Keratinocyte (primary cell): Measurements from ENCODE around the gene LHFPL3. TPM values are rescaled to one million over a fixed set of nuclear protein-coding genes. Genes with fewer than 3 reads are reported as not detected.

Source experiments
- DNase-seq: peaks from one replicate; pipeline ENCODE4 v3.0.0-alpha.2; 2011; ENCODE audit warnings: low read depth, missing footprints, low spot score
- FAIRE-seq: peaks from 2 replicates; lab custom pipeline; 2011; peaks lifted over from hg19 to GRCh38; lab: Jason Lieb, UNC
- H2AFZ ChIP-seq: 2 replicates; pipeline ENCODE4 v1.6.0; 2012; ENCODE audit warnings: low read length, control low read depth, inconsistent platforms; ENCODE audit not compliant: control insufficient read depth
- H3K27ac ChIP-seq: 2 replicates; pipeline ENCODE4 v1.5.1; 2011; ENCODE audit warnings: low read length; ENCODE audit not compliant: control insufficient read depth, insufficient read depth
- H3K27me3 ChIP-seq: 3 replicates; pipeline ENCODE4 v1.6.0; 2011; ENCODE audit warnings: low read length; ENCODE audit not compliant: control insufficient read depth, insufficient read depth; ENCODE audit errors: extremely low read depth
- H3K36me3 ChIP-seq, 2 experiments: 2 replicates in 1 of 2; 3 replicates in 1 of 2; pipeline ENCODE4 v1.5.1; 2011; ENCODE audit warnings: low read length in 2 of 2, mild to moderate bottlenecking in 1 of 2; ENCODE audit not compliant: control insufficient read depth in 2 of 2, insufficient read depth in 2 of 2; ENCODE audit errors: extremely low read depth in 1 of 2
- H3K4me1 ChIP-seq: 3 replicates; pipeline ENCODE4 v1.5.1; 2011; ENCODE audit warnings: low read length; ENCODE audit not compliant: control insufficient read depth, insufficient read depth; ENCODE audit errors: extremely low read depth
- H3K4me2 ChIP-seq: 3 replicates; pipeline ENCODE4 v1.6.0; 2011; ENCODE audit warnings: low read depth, low read length; ENCODE audit not compliant: control insufficient read depth, insufficient read depth; ENCODE audit errors: extremely low read depth
- H3K4me3 ChIP-seq, 3 experiments: fragments of 200-600 bp in 1 of 3; sonication (generic) in 1 of 3; 2 replicates in 2 of 3; 3 replicates in 1 of 3; pipeline ENCODE4 v1.5.1; 2011 to 2016; ENCODE audit warnings: low read length in 3 of 3, mild to moderate bottlenecking in 3 of 3, control low read depth in 2 of 3, inconsistent platforms in 1 of 3, low read depth in 1 of 3, mixed read lengths in 1 of 3, mixed run types in 1 of 3, moderate library complexity in 1 of 3; ENCODE audit not compliant: control insufficient read depth in 2 of 3, insufficient read depth in 2 of 3; ENCODE audit errors: extremely low read depth in 1 of 3
- H3K79me2 ChIP-seq: 2 replicates; pipeline ENCODE4 v1.6.0; 2012; ENCODE audit warnings: low read length; ENCODE audit not compliant: control insufficient read depth, insufficient read depth
- H3K9ac ChIP-seq: 3 replicates; pipeline ENCODE4 v1.6.0; 2011; ENCODE audit warnings: low read length; ENCODE audit not compliant: control insufficient read depth, insufficient read depth; ENCODE audit errors: extremely low read depth
- H3K9me1 ChIP-seq: 3 replicates; pipeline ENCODE4 v1.6.0; 2011; ENCODE audit warnings: low read length; ENCODE audit not compliant: control insufficient read depth, insufficient read depth; ENCODE audit errors: extremely low read depth
- H3K9me3 ChIP-seq: 2 replicates; pipeline ENCODE4 v1.5.1; 2012; ENCODE audit warnings: low read depth, low read length; ENCODE audit not compliant: control insufficient read depth
- H4K20me1 ChIP-seq: 3 replicates; pipeline ENCODE4 v1.6.0; 2011; ENCODE audit warnings: low read length; ENCODE audit not compliant: control insufficient read depth, insufficient read depth; ENCODE audit errors: extremely low read depth
- CTCF ChIP-seq, 3 experiments: IDR thresholded peaks in 1 of 3; conservative IDR thresholded peaks in 1 of 3; optimal IDR thresholded peaks in 1 of 3; 2 replicates in 2 of 3; 3 replicates in 1 of 3; pipeline versions ENCODE3 to v1.5.1; 2011; ENCODE audit warnings: low read length in 3 of 3, mild to moderate bottlenecking in 3 of 3, moderate library complexity in 2 of 3, control low read depth in 1 of 3, inconsistent platforms in 1 of 3; ENCODE audit not compliant: insufficient read depth in 2 of 3; ENCODE audit errors: extremely low read depth in 1 of 3
- EZH2 ChIP-seq: IDR thresholded peaks from one replicate; pipeline ENCODE4 v1.6.1; 2012; ENCODE audit warnings: inconsistent platforms, mild to moderate bottlenecking, low read length, moderate library complexity
- dilution Hi-C: fragments of 300-500 bp; cut with MboI; formaldehyde crosslinking; loops from one replicate; pipeline ENCODE4 v1.7.0; 2020; ENCODE audit warnings: low sequenced_read_pairs; ENCODE audit not compliant: extremely low pct_ligation_motif_present
- polyA plus RNA-seq, 5 experiments: library from polyadenylated mRNA; depleted of rRNA in 3 of 5; stranded (reverse) in 3 of 5; stranded (forward) in 1 of 5; unstranded in 1 of 5; fragments of >200 nt; gene quantifications; 1 replicate in 1 of 5; 2 replicates in 3 of 5; 3 replicates in 1 of 5; pipeline versions ENCODE4 v1.2.1 to v1.2.3, GENCODE V29; 2011 to 2012; ENCODE audit warnings: missing spikeins in 2 of 5, low read depth in 1 of 5, low replicate concordance in 1 of 5

LHFPL3 gene
- polyA plus RNA-seq, 1 donor (not counting 4 experiments of a cell fraction or from before 2014, with no cell fraction given) = not detected

- no peaks in the 10 kb centered on the region for H3K9me3 ChIP-seq
- dilution Hi-C loops = no loop called here
- H3K79me2 ChIP-seq = no peaks in the 10 kb centered on the region
- H3K27ac ChIP-seq = no peak overlapping the region
- H3K9ac ChIP-seq = no peak overlapping the region
- no peak for FAIRE-seq
- no peaks in the 10 kb centered on the region for H4K20me1 ChIP-seq
- no peaks in the 10 kb centered on the region for H3K36me3 ChIP-seq
- no peaks in the 10 kb centered on the region for H3K9me1 ChIP-seq
- H2AFZ ChIP-seq = no peak overlapping the region
- TF ChIP-seq CTCF (optimal IDR thresholded peaks at IDR 0.05 in 1 of 3, IDR thresholded peaks at IDR 0.05 in 1 of 3, conservative IDR thresholded peaks at IDR 0.05 in 1 of 3; ENCODE audit: extremely low read depth in 1 of 3, insufficient read depth in 2 of 3, low read length in 3 of 3) (no peak), EZH2 (no peak)
- no peaks in the 10 kb centered on the region for H3K4me1 ChIP-seq
- H3K4me2 ChIP-seq = no peak overlapping the region
- H3K4me3 ChIP-seq = no peak overlapping the region
- no peak for DNase-seq
- H3K27me3 ChIP-seq = no peaks in the 10 kb centered on the region
Measured at GRCh38 chr7:104550362-104550761, 222.0 kb downstream of the LHFPL3 start.

DNA sequence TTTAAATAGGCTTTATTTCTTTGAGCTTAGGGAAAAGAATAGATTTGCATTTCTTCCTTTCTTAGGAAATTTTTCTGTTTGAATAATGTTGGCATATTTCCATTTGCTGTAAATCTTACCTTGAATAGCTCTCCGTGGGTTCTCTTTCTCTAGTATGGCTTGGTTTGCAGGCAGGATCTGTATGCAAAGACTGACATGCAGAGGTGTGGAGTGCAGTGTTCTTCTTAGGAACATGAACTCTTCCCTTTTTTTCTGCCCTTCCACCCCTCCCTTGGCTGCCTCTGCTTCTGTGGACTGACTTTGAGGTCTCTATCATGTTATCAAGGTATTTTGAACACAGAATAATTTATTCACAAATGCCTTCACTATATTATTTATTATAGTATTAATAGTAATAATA is 222.8 kb downstream of the LHFPL3 start:
- no peak overlapping the region for H3K4me2 ChIP-seq
- H3K79me2 ChIP-seq = no peaks in the 10 kb centered on the region
- no peak overlapping the region for H3K9ac ChIP-seq
- H3K27ac ChIP-seq = no peak overlapping the region
- no peak for FAIRE-seq
- no peaks in the 10 kb centered on the region for H3K9me3 ChIP-seq
- TF ChIP-seq EZH2 = no peak
- TF ChIP-seq CTCF (optimal IDR thresholded peaks at IDR 0.05 in 1 of 3, IDR thresholded peaks at IDR 0.05 in 1 of 3, conservative IDR thresholded peaks at IDR 0.05 in 1 of 3; ENCODE audit: extremely low read depth in 1 of 3, insufficient read depth in 2 of 3, low read length in 3 of 3) = no peak
- H3K4me3 ChIP-seq = no peak overlapping the region
- H3K36me3 ChIP-seq = no peaks in the 10 kb centered on the region
- H3K9me1 ChIP-seq = no peaks in the 10 kb centered on the region
- DNase-seq = no peak
- no peaks in the 10 kb centered on the region for H4K20me1 ChIP-seq
- dilution Hi-C loops = no loop called here
- no peaks in the 10 kb centered on the region for H3K27me3 ChIP-seq
- H3K4me1 ChIP-seq = no peaks in the 10 kb centered on the region
- no peak overlapping the region for H2AFZ ChIP-seq
